GM21576 (cell line): ENCODE measurements around the gene SIX2.
"Not testable (repeated sequence)": the region's sequence is repeated elsewhere in the genome, so short reads cannot be mapped to it uniquely, and the experiment has no call there.

Experiments
- ATAC-seq: cut with Tn5 transposase; IDR thresholded peaks from one replicate; pipeline ENCODE4 v1.9.1; 2021; ENCODE audit warnings: mild to moderate bottlenecking, moderate library complexity; ENCODE audit not compliant: unreplicated experiment

The SIX2 gene

DNA sequence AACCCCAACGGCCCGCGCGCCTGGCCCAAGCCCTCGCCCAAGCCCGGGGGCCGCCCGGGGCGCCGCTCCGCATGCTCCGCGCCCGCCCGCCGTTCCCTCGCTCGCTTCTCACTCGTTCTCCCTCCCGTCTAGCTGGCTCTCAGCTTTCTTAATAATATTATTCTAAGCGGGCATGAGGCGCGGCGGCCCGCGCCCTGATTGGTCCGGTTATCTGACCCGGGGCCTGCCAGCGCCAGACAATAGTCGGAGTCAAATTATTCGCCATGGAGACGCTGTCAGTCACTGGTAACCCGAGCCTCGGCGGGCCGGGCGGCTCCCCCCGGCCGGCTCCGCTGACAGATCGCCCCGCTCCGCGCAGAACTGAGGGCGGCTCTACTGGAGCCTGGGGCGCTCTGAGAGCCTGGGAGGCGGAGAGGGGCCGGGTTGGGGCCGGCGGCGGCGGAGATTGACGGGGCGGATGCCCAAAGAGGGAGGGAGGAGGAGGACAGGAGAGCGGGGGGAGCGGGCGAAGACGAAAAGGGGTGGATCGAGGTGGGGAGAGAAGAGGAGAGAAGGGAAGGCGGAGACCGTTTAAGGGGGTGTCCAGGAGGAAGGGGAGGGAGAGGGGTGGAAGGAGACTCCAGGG lies at the start of gene SIX2:
Gene SIX2 (minus strand): TSS at position 150 of the 625 bp plus-strand sequence. CDS start 342 bp downstream, outside the sequence.
- no peak for ATAC-seq

DNA sequence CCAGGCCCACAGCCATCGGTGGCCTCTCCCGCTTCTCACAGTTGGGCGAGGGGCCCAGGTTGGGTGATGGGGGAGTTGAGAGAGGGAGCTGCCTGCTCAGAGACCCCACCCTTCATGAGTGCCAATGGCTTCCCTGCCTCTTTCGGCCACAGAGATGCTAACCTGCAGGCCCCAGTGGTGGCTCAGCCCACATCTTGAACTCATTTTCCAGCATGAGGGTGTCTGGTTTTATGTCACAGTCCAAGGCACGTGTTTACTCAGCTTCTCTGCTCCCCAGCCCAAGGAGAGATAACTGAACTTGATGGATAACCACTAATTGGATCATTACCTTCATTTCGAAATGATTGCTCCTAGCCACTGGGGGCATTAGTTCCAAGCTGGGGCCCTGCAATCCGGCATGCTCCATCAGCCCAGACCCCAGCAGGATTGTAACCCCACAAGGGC lies 45.9 kb upstream of the SIX2 start:
- ATAC-seq: no peak

DNA sequence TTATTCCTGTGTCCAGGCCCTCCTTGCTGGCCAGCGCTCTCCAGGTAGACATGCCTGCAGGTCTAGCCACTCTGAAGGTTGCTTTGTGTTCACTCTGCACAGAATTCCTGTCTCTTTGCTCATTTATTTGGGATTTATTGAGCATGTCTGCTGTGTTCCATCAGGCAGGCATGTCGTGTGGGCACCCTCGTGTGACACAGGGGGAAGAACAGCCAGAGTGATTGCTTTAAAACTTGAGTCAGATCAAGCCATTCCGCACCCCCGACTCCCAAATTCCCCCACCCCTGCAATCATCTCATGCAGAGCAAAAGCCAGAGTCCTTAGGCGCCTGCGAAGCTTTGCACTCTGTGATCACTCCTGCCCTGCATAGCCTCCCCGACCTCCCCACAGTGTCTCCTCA lies 44.7 kb upstream of the SIX2 start:
- ATAC-seq: no peak

DNA sequence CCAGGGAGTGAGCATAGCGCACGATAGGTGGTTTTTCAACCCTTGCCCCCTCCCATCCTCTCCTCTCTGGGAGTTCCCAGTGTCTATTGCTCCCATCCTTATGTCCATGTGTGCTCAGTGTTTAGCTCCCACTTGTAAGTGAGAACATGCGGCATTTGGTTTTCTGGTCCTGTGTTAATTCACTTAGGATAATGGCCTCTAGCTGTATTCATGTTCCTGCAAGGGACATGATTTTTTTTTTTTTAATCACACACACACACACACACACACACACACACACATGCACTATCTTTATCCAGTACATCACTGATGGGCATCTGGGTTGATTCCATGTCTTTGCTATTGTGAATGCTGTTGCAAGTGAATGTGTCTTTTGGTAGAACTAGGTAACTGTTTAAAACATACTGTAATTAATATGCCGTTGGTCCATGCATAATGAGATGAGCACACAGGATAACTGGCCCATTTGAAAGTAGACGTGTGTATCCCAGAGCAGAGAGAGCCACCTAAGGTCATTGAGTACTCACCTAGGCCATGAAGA lies 43.2 kb upstream of the SIX2 start:
- no peak for ATAC-seq

DNA sequence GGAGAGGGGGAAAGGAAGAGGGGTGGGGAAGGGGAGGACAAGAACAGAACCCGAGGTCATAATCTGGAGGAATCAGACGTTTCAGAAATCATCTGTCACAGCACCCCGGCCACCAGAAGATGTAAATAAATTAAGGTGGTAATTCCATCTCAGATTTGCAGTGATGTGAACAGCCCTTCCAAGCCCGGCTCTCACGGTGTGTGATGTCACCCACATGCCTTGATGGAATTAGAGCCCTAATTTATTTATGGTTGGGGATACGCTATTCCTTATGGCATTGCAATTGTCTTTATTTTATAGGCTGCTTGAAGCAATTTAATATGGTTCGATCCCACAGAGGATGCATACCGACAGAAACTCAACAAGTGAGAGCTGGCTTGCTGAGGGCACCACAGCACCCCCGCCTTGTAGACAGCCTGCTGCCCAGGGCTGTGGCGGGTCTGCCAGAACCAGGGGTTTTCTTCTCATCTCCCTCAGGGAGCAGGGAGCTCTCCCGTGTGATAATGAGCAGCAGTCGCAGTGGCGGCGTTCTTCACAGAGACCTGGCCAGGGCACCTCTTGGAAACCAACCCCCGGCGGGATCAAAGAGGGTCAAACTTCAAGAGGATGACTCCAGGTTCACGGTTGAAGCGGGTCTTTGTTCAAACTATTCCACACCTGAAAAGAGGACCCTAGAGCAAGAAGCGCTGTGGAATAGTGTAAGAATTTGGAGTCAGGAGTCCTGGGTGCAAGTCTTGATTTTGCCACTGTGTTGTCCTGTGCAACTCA lies 40.5 kb upstream of the SIX2 start:
- ATAC-seq: no peak

DNA sequence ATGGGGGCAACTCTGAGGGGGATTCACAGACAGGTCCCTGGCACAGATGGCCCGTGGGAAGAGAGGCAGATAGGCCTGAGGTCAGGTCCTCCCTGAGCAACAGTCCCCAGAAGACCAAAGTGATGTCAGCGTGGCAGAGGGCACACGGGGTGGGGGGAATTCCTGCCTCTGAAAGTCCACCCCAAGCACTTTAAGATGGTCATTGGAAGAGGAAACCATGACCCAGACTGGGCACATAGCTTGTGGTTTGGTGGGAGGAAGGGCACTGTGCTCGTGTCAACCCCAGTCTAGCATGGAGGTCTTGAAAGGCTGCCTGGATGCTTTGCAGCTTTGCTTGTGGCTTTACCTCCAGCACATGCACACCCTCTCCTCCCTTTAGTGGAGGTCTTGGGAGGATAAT lies 38.0 kb upstream of the SIX2 start:
- ATAC-seq: no peak

DNA sequence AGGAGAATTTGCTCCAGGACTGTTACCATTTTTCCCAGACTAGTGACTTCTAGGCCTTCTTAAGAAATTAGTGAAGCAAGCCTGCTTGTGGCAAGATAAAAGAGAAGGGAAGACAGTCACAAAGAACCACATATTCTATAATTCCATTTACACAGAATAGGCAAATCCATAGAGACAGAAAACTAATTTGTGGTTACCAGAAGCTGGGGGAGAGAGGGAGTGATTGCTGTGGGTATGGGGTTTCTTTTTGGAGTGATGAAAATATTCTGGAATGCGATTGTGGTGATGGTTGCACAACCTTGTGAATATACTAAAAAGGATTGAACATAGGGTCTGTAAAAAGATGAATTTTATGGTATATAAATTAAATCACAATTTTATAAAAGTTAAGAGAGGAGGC lies 37.5 kb upstream of the SIX2 start:
- no peak for ATAC-seq

DNA sequence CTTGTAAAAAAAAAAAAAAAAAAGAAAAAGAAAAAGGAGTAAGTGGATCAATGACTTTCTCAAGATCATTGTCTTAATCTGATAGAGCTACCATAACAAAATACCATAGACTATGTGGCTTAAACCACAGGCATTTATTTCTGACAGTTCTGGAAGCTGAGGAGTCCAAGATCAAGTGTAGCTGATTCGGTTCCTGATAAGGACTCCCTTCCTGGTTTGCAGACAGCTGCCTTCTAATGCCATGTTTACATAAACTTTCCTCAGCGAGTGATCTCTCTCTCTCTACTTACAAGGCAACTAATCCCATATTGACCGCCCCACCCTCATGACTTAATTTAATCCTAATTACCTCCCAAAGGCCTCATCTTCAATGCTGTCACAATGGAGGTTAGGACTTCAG lies 36.5 kb upstream of the SIX2 start:
- ATAC-seq: no peak

DNA sequence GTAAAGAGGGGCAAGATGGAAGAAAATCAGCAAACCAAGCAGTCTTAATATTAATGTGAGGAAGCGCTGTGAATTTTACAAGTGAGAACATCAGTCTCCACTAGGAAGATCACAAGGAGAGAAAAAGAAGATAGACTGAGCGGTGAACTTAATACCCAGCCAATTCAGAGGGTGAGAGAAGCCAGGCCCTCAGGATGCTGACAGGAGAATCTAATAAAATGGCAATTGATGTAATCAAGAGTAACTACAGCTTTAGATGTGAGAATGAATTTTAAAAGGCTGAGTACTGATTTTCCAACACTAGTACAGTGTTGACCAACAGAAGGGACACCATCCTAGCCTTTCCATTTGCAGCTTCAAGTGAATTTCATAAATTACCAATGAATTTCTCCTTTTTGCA lies 35.7 kb upstream of the SIX2 start:
- no peak for ATAC-seq

DNA sequence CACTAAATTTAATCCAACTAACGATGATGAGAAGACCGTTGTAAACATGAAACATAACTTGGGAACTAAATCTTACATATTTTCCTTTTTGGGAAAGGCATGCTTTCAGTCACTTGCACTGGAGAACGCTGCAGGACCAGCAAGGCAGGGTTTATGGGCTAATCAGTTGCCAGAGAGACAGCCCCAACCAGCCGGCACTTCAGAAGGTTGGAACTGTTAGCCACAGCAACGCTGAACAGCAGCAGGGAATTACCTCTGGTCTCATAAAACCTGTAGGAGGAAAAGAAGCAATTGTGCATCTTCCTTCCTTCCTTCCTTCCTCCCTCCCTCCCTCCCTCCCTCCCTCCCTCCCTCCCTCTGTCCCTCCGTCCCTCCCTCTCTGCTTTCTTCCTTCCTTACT lies 33.9 kb upstream of the SIX2 start:
- ATAC-seq: no peak

DNA sequence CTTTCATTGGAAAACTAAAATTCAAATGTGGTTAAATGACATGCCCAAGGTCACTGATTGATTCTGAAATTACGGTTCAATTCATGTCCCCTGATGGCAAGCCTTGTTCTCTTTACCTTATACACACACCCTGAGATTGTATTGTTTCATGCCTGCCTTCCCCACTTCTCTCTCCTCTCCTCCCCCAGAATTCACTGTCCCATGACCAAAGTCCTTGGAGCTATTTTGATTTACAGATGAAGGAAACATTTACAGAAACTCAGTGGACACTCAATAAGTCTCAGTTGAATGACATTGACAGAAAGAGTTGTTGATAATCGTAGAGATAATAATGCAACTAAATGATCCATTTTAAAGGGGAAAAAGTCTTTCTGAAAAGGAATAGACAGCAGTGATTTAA lies 33.1 kb upstream of the SIX2 start:
- no peak for ATAC-seq

DNA sequence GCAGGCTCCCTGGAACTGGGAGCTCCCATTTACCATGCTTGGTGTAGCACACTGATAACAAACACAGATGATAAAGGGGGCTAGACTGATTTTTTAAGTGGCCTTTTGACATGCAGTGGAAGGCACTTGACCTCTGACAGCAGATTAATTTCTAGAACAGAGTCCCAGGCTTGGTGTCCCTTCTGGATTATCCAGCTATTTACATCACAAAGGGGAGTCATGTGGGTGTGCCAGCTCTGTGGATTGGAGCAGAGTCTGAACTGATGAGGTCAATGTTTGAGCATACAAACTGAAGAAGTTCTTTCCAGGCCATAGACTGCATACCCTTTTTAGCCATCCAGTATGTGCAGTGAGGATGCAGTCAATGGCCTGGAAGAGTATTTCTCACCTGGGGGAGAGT lies 31.5 kb upstream of the SIX2 start:
- ATAC-seq: no peak

DNA sequence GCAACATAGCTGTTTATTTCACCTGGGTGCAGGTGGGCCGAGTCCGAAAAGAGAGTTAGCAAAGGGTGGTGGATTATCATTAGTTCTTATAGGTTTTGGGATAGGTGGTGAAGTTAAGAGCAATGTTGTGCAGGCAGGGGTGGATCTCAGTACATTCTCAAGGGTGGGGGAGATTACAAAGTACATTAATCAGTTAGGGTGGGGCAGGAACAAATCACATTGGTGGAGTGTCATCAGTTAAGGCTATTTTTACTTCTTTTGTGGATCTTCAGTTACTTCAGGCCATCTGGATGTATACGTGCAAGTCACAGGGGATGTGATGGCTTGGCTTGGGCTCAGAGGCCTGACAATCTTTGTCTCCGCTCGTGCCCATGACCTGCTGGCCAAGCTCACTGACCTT lies 30.6 kb upstream of the SIX2 start:
- ATAC-seq: not testable (repeated sequence)

DNA sequence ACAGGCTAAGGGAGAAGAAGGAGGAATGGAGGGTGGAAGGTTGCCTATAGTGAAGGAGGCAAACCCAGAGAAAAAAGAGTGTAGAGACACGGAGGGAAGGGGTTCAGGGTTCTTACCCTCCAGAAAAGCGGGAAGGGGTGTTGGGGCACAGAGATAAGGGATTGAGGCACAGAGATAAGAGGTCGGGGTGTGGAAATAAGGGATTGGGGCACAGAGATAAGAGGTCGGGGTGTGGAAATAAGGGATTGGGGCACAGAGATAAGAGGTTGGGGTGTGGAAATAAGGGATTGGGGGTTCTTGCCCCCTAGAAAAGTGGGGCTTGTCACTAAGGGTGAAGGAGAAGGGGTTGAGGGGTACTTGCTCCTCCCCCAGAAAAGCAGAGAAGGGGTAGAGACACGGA lies 29.6 kb upstream of the SIX2 start:
- not testable (repeated sequence) for ATAC-seq

DNA sequence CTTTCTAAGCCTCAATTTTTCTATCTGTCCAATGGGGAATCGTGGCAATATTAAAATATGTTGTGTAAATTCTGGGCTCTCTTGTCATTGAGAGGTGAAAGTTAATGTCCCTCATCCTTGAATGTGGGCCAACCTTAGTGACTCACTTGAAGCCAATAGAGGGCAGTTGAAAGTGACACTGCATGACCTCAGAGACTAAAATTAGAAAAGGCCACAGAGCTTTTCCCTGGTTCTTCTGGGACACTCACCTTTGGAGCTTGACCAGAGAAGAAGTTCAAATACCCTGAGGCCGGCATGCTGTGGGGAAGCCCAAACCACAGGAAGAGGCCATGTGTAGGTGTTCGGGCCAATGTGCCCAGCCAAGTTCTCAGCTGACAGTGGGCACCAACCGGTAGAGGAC lies 24.1 kb upstream of the SIX2 start:
- no peak for ATAC-seq

DNA sequence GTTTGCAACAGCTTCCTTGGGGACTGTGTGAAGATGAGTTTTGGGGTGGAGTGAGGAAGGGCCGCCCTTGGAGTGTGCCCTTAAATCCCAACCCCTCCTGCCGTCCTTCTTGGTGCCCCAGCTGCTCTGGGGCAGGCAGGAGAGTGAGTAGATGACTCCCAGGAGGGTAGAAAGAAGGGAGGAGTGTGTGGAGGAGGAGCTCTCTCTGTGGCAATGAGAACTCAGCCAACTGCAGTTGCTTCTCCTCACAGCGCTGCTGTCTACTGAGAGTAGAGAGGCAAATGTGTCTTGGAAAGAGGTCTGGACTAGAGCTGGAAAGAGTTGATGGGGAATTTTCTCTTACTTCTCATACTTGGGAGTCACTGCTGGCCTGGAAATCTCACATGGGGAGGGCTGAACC lies 21.8 kb upstream of the SIX2 start:
- ATAC-seq: no peak

DNA sequence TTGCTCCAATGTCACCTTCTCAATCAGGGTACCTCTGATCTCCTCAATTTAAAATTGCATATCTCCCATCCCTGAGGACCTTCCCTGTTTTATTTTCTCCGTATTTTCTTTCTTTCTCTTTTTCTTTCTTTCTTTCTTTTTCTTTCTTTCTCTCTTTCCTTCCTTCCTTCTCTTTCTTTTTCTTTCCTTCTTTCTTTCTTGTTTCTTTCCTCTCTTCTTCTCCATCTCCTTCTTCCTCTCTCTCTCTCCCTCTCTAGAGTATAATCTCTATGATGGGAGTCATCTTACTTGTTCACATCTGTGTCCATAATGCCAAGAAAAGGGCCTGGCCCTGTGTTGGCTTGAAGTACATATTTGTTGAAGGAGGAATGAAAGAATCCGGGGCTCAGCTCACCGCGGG lies 21.3 kb upstream of the SIX2 start:
- no peak for ATAC-seq

DNA sequence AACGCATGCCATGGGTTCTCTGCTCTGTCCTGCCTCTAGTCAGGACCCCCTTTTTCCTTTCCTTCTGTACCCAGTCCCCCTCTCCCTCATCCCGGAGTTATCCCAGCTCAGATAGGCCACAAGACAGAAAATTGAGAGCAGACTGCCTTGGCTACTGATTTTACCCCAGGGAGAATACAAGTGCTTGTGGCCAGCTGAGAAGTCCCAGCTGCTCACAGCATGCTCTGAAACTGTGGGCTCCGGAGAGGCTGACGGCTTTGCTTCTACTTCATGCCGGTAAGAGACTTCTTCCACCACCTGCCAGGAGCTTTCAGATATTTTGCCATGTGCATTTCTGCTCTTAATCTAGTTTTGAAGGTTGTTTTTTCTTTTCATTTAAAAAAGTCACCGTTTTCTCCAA lies 20.0 kb upstream of the SIX2 start:
- ATAC-seq: no peak

DNA sequence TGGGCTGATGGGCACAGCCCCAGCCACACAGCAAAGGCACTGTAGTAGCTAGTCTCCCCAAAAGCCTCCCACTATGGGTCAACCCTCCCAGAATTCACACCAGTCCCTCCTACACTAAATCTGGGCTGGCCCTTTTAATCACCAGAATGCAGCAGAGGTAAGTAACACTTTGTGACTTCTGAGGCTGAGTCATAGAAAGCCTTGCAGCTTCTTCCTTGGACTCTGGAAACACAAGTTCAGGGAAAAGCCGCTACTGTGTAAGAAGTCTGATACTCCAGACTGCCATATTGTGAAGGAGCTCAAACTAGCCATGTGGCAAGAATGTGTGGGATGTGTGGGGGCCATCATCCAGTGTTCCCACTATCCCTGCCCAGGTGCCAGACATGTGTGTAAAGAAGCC lies 19.0 kb upstream of the SIX2 start:
- no peak for ATAC-seq

DNA sequence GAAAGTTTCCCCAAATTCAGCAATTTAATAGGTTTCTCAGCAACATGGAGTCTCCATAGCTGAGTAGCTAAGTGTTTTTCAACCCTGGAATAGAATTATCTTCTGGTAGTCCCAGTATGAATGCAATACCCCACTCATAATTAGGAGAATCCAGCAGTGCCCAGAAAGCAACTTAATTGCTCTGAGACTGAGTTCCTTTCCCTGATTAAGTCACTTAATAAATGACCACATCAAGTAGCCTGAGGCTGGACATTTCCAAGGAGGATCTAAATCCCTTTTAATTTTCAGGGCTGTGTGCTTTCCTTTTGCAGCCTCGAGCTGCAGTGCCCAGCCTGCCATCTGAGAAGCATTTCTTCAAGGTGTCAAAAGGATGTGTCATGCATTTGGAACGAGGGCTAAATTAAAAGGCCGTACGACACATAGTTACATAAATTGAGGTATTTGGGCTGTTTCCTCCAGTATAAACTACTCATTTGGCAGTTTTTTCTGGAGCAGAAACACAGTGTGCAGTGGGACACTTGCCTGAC lies 17.7 kb upstream of the SIX2 start:
- ATAC-seq: no peak

DNA sequence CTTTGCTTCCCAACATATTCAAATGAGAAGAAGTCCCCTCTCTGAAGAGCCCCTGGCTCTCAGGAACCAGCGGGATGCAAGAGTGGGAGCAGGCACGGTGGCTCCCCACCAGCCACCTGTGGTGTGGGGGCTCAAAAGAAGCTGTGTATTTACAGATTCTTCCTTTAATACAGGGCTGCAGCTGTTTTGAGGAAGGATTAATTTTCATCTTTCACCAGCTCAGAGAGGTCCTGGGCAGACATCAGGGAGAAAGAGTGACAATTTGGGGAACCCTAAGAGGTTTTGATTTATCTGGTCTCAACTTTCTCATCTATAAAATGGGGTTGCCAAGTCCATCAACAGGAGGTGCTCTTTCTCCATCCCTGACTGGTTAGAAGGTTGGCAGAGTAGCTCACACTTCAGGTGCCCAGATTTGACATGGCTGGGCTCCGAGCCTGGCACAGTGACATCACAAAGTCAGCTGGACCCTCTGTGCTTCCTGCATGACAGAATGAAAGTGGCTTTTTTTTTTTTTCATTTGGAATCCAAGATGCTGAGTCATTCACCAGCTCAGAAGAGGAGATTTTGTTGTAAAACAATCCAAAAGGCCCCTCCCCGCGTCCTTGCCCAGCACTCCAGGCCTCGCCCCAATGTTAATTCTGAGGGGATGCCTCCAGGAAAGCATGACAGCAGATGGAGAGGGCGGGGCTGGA lies 15.5 kb upstream of the SIX2 start:
- no peak for ATAC-seq

DNA sequence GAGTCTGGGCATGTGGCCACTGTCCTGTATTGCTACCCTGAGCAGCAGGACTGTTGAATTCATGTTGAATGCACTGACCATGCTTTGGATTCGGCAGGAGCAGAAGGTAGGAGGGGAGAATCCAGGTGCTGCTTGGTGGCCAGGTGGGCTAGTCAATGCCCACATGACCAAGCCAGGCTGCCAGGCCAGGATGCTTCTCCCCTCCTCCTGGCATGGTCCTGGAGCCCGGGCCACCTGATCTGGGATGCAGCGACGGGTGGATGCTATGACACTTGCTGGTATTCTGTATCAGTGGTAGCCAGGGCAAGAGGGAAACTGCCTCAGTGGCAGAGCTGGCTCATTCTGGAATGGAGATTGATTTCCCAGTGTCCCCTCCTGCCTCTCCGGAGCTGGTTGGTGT lies 14.8 kb upstream of the SIX2 start:
- ATAC-seq: no peak
